HG03108 (cell line): Measurements from ENCODE around the gene UVRAG.
"Not testable (repeated sequence)": the region's sequence is repeated elsewhere in the genome, so short reads cannot be mapped to it uniquely, and the experiment has no call there.

Experiments used
- ATAC-seq: cut with Tn5 transposase; IDR thresholded peaks from one replicate; pipeline ENCODE4 v1.9.1; 2021; ENCODE audit warnings: moderate library complexity; ENCODE audit not compliant: unreplicated experiment

Gene UVRAG

GRCh38 chr11:75910426-75911145, 95.6 kb downstream of the UVRAG start:
- no peak for ATAC-seq

GRCh38 chr11:75911459-75911858, 96.4 kb downstream of the UVRAG start:
- ATAC-seq = no peak

GRCh38 chr11:75913984-75914383, 99.0 kb downstream of the UVRAG start:
- no peak for ATAC-seq

GRCh38 chr11:75916882-75917281, 101.9 kb downstream of the UVRAG start:
- ATAC-seq = no peak

- ATAC-seq = no peak
Measured at GRCh38 chr11:75918331-75918730, 103.3 kb downstream of the UVRAG start.

GRCh38 chr11:75919525-75919924, 104.5 kb downstream of the UVRAG start:
- ATAC-seq = no peak

- ATAC-seq = no peak
Measured at GRCh38 chr11:75920848-75921247, 105.8 kb downstream of the UVRAG start.

- ATAC-seq = no peak
Measured at GRCh38 chr11:75921808-75922207, 106.8 kb downstream of the UVRAG start.

GRCh38 chr11:75924966-75925784, 110.2 kb downstream of the UVRAG start:
- no peak for ATAC-seq

- no peak for ATAC-seq
Measured at GRCh38 chr11:75925785-75926164, 110.8 kb downstream of the UVRAG start.

- no peak for ATAC-seq
Measured at GRCh38 chr11:75929706-75930105, 114.7 kb downstream of the UVRAG start.

- no peak for ATAC-seq
Measured at GRCh38 chr11:75930534-75930933, 115.5 kb downstream of the UVRAG start.

GRCh38 chr11:75931124-75931523, 116.1 kb downstream of the UVRAG start:
- ATAC-seq = no peak

GRCh38 chr11:75933736-75934135, 118.7 kb downstream of the UVRAG start:
- ATAC-seq = not testable (repeated sequence)

GRCh38 chr11:75934851-75935250, 119.8 kb downstream of the UVRAG start:
- ATAC-seq = no peak

- ATAC-seq = no peak
Measured at GRCh38 chr11:75938543-75938942, 123.5 kb downstream of the UVRAG start.

- ATAC-seq = no peak
Measured at GRCh38 chr11:75939516-75939915, 124.5 kb downstream of the UVRAG start.

- no peak for ATAC-seq
Measured at GRCh38 chr11:75939992-75940391, 125.0 kb downstream of the UVRAG start.

- ATAC-seq = no peak
Measured at GRCh38 chr11:75940911-75941310, 125.9 kb downstream of the UVRAG start.

GRCh38 chr11:75944515-75944914, 129.5 kb downstream of the UVRAG start:
- ATAC-seq = no peak

- ATAC-seq = no peak
Measured at GRCh38 chr11:75945446-75945845, 130.4 kb downstream of the UVRAG start.

- no peak for ATAC-seq
Measured at GRCh38 chr11:75945947-75946346, 130.9 kb downstream of the UVRAG start.
